ENCODE results near the gene ANKRD23.
A peak's percentile ranks its signal among the peaks of the same experiment; 100 is the strongest.

Gene ANKRD23

GRCh38 chr2:96856776-96857666, 13.2 kb upstream of the ANKRD23 start:
- Histone ChIP-seq H3K27ac (peak overlapping the region; percentile 93), H3K36me3 (peaks cover 53% of the 10 kb centered on the region), H4K20me1 (peaks cover 48% of the 10 kb centered on the region)

DNA sequence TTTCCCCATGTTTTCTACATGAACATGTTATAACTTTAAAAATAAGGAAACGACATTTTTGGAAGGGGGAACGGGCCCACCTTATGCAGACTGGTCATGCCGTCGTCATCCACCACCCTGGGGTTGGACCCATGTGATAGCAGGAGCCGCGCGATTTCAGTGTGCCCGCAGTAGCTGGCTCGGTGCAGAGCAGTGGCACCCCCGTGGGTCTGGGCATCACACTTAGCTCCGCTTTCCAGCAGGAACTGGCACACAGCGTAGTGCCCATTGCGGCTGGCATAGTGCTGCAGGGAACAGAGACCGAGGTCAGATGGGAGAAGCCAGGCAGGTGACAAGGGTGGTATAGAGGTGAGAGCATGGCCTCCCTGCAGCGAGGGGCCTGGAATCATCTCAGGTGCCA, 9.5 kb upstream of the ANKRD23 start:
- Histone ChIP-seq H3K27ac (no peak overlapping the region), H4K20me1 (peaks cover 23% of the 10 kb centered on the region), H3K4me1 (peaks cover 29% of the 10 kb centered on the region), H3K4me3 (no peak overlapping the region), H3K27me3 (no peaks in the 10 kb centered on the region), H3K9me3 (no peaks in the 10 kb centered on the region), H3K9ac (no peak overlapping the region), H3K4me2 (no peak overlapping the region), H3K36me3 (peaks cover 67% of the 10 kb centered on the region)
- no peak for TF ChIP-seq Cebpa-rat (IDR thresholded peaks at IDR 0.05)

More at GRCh38 chr2:96856776-96857666, 13.2 kb upstream of the ANKRD23 start:
- Histone ChIP-seq H3K9ac (peak overlapping the region; percentile 90), H3K9me3 (no peaks in the 10 kb centered on the region), H3K4me1 (peaks cover 65% of the 10 kb centered on the region), H3K4me2 (peak overlapping the region; percentile 83), H3K27me3 (no peaks in the 10 kb centered on the region), H3K4me3 (peak overlapping the region; percentile 77)
- TF ChIP-seq Cebpa-rat (IDR thresholded peaks at IDR 0.05): no peak

- Histone ChIP-seq H3K36me3 (peaks cover 73% of the 10 kb centered on the region), H3K27me3 (no peaks in the 10 kb centered on the region), H3K4me1 (peaks cover 31% of the 10 kb centered on the region), H4K20me1 (peaks cover 23% of the 10 kb centered on the region), H3K9ac (no peak overlapping the region), H3K4me3 (no peak overlapping the region), H3K27ac (no peak overlapping the region), H3K4me2 (no peak overlapping the region), H3K9me3 (no peaks in the 10 kb centered on the region)
- no peak for TF ChIP-seq Cebpa-rat (IDR thresholded peaks at IDR 0.05)
Observed at GRCh38 chr2:96852667-96853066, 8.8 kb upstream of the ANKRD23 start.

DNA sequence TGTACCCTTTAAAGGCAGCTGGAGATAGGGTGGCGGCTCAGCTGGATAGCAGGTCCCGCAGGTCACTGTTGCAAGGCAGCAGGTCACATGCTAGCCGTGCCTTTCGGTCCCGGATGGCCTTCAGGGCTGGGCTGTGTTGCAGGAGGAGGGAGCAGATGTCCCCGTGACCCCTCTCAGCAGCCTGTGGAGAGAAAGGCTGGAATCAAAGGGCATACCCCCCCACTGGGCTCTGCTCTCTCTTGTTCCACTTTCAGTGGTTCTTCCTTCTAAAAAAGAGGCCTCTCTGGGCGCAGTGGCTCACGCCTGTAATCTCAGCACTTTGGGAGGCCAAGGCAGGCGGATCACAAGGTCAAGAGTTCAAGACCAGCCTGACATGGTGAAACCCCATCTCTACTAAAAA, 4.4 kb upstream of the ANKRD23 start:
- no peaks in the 10 kb centered on the region; the same call in 1 of the 2 replicates for H4K20me1 ChIP-seq
- H3K4me2 ChIP-seq: peak overlapping the region; percentile 9; the same call in 1 of the 2 replicates
- no peak overlapping the region for H3K27ac ChIP-seq
- H3K9me3 ChIP-seq: no peaks in the 10 kb centered on the region
- peaks cover 6% of the 10 kb centered on the region; the same call in 1 of the 2 replicates for H3K4me1 ChIP-seq
- H3K27me3 ChIP-seq: peaks cover 2% of the 10 kb centered on the region; the same call in 1 of the 2 replicates
- H3K9ac ChIP-seq: no peak overlapping the region
- no peak overlapping the region for H3K4me3 ChIP-seq
- H3K36me3 ChIP-seq: peaks cover 99% of the 10 kb centered on the region
- no peak for TF ChIP-seq Cebpa-rat (IDR thresholded peaks at IDR 0.05)

DNA sequence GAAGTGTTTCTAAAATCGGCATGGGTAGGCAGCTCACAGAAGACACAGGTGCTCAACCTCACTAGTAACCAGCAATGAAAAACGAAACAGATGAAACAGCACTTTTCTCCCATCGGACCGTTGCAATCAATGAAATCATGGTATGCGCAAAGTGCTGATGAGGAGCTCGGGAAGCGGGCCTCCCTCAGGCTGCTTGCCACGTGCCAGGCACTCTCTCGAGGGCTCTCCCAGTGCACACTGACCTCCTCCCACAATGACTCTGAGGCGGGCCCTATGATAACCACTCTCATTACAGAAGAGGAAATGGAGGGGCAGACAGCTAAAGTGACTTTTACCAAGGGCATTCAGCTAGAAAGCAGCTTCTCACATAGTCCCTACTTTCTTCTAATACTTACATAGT, 3.8 kb upstream of the ANKRD23 start:
- H3K4me2 ChIP-seq: no peak overlapping the region
- no peak overlapping the region for H3K9ac ChIP-seq
- no peak overlapping the region for H3K27ac ChIP-seq
- H4K20me1 ChIP-seq: no peaks in the 10 kb centered on the region; the same call in 1 of the 2 replicates
- no peak for TF ChIP-seq Cebpa-rat (IDR thresholded peaks at IDR 0.05)
- H3K36me3 ChIP-seq: peaks cover 99% of the 10 kb centered on the region
- peaks cover 6% of the 10 kb centered on the region; the same call in 1 of the 2 replicates for H3K4me1 ChIP-seq
- H3K9me3 ChIP-seq: no peaks in the 10 kb centered on the region
- peaks cover 2% of the 10 kb centered on the region; the same call in 1 of the 2 replicates for H3K27me3 ChIP-seq
- H3K4me3 ChIP-seq: no peak overlapping the region

- H3K36me3 ChIP-seq: peaks cover 96% of the 10 kb centered on the region
- H3K4me2 ChIP-seq: no peak overlapping the region
- TF ChIP-seq Cebpa-rat (IDR thresholded peaks at IDR 0.05): no peak
- no peaks in the 10 kb centered on the region for H3K9me3 ChIP-seq
- H3K4me3 ChIP-seq: no peak overlapping the region
- H3K27me3 ChIP-seq: peaks cover 2% of the 10 kb centered on the region; the same call in 1 of the 2 replicates
- H3K27ac ChIP-seq: no peak overlapping the region
- H3K4me1 ChIP-seq: peaks cover 6% of the 10 kb centered on the region; the same call in 1 of the 2 replicates
- no peak overlapping the region for H3K9ac ChIP-seq
- H4K20me1 ChIP-seq: no peaks in the 10 kb centered on the region
Observed at GRCh38 chr2:96846825-96847224, 3.0 kb upstream of the ANKRD23 start.

- H3K4me2 ChIP-seq: no peak overlapping the region
- H3K4me3 ChIP-seq: no peak overlapping the region
- no peak overlapping the region for H3K27ac ChIP-seq
- no peaks in the 10 kb centered on the region for H3K9me3 ChIP-seq
- peaks cover 90% of the 10 kb centered on the region for H3K36me3 ChIP-seq
- peaks cover 22% of the 10 kb centered on the region for H3K4me1 ChIP-seq
- H3K9ac ChIP-seq: no peak overlapping the region
- no peak for TF ChIP-seq Cebpa-rat (IDR thresholded peaks at IDR 0.05)
- H4K20me1 ChIP-seq: no peaks in the 10 kb centered on the region
- H3K27me3 ChIP-seq: peaks cover 2% of the 10 kb centered on the region; the same call in 1 of the 2 replicates
Observed at GRCh38 chr2:96844405-96844808, 586 bp upstream of the ANKRD23 start.

DNA sequence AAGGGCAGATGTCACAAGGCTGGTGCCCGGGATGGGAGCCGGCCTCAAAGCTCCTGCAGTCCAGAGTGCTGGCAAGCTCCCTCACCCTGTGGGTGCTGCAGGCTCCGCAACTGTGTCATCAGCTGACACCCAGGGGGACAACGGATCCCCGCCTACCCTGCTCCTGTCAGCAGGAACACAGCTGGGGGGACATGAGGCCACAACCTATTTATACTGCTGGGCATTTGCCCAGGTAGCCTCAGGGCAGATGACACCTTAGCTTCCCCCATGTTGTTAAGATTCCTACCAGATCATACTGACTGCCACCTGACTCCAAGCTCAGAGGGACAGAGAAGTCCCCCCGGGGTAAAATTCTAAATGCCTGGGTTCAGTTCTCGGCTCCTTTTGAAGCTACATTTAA, 1.2 kb downstream of the ANKRD23 start:
- Histone ChIP-seq H3K9ac (no peak overlapping the region), H3K4me3 (no peak overlapping the region), H3K9me3 (no peaks in the 10 kb centered on the region), H3K27ac (no peak overlapping the region), H3K27me3 (peaks cover 2% of the 10 kb centered on the region; the same call in 1 of the 2 replicates), H3K4me2 (no peak overlapping the region), H3K36me3 (peaks cover 77% of the 10 kb centered on the region), H4K20me1 (no peaks in the 10 kb centered on the region), H3K4me1 (peaks cover 35% of the 10 kb centered on the region)
- no peak for TF ChIP-seq Cebpa-rat (IDR thresholded peaks at IDR 0.05)

DNA sequence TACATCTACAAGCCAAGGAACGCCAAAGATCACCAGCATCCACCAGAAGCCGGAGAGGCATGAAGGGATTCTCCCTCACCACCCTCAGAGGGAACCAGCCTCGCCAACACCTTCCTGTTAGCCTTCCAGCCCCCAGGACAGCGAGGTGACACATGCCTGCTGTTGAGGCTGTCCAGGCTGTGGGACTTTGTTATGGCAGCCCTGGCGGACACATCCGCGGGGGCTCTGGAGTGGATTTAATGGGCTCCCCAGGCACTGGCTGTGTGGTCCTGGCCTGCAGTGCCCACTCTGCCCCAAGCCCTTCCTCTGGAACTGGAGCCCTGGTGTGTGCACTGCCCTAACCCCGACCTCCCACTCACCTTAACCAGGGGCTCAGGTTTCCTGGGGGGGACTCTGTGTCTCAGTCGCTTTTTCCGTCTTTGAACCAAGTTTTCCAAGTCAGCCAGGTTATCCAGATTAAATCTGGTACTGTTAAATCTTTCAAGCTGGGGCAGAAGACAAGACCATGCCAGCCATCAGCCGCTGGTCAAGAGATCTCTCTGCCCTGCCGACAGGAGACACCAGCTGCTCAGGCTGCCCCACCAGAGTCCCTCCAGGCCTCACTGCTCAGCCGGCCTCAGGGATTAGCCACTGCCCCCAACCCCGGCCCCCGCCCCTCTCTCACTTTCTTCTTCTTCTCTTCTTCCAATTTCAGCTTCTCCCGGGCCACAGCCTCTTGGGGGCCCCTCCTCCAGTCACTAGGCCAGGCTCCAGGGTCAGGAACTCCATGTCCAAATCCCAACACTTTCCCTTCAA, 1.9 kb downstream of the ANKRD23 start:
- no peak for TF ChIP-seq Cebpa-rat (IDR thresholded peaks at IDR 0.05)
- no peak overlapping the region for H3K4me3 ChIP-seq
- H3K27ac ChIP-seq: no peak overlapping the region
- H3K4me1 ChIP-seq: peaks cover 36% of the 10 kb centered on the region
- H3K27me3 ChIP-seq: peaks cover 2% of the 10 kb centered on the region; the same call in 1 of the 2 replicates
- H3K4me2 ChIP-seq: no peak overlapping the region
- no peaks in the 10 kb centered on the region for H3K9me3 ChIP-seq
- H4K20me1 ChIP-seq: no peaks in the 10 kb centered on the region
- H3K36me3 ChIP-seq: peaks cover 73% of the 10 kb centered on the region
- no peak overlapping the region for H3K9ac ChIP-seq
